Activated CD4-positive, alpha-beta T cell treated with anti-CD3 and anti-CD28 coated beads for 24 hours (primary cell): Measurements from ENCODE around the gene TLL1.

Experiments used
- DNase-seq, 2 donors: peaks; one replicate each; pipeline ENCODE4 v3.0.0-alpha.2; 2020; ENCODE audit warnings: low read depth in 2 of 2

TLL1 gene

DNA sequence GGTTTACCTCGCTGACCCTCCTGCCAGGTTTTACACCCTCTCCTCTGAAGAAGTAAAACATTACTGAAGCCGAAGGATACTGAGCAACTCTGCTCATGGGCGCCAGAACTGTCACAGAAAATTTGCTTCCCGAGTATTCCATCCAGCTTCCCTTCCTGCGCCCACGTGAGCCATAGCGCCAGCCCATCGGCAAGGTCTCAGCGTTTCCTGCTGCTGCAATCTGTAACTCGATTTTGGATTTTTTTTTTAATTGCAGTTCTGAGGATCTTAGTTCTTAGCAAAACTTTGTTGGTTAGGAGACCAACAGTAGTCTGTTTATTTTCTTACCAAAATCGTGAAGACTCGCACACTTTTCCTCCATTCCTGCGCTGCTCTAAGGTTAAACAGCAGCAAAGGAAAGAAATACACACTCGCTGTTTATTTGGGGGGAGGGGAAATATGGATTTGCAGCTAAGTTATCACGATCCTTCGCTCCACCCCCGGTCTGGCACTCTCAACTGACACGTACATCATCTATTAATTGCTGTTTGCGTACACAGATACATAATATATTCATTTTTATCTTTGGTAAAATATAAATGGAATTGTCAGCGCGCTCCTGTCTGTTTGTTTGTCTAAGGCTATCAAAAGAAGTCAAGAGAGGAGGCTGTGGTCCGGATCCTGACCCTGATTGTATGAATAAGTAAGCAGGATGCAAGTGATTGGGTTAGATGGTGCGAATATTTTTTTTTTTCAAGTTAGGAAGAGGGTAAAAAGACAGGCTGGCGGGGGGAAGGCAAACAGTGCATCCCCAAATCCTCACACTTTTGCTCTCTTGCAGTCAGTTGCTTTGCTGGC is at the start of gene TLL1:
TLL1 (plus strand) TSS at position 777 of the 837 bp plus-strand sequence. CDS start 668 bp downstream, outside the sequence.
- no peak for DNase-seq

DNA sequence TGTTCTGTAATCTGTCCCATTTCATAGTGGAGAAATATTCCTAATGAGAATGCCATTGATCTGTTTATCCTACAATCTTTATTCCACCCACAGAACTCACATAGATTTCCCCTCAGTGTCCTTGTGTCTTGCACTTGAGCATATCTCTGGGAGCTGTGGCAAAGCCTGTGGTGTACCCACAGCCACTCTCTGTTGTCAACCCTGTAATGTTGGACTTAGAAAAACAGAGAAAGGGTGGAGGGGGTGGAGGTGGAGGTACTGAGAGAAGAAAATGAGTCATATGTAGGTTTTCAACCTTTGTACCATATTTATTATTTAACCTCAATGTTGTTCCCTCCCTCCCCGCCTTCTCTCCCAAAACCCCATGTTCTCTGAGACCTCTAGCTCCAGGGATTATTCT is 46.9 kb upstream of the TLL1 start:
- DNase-seq: no peak

DNA sequence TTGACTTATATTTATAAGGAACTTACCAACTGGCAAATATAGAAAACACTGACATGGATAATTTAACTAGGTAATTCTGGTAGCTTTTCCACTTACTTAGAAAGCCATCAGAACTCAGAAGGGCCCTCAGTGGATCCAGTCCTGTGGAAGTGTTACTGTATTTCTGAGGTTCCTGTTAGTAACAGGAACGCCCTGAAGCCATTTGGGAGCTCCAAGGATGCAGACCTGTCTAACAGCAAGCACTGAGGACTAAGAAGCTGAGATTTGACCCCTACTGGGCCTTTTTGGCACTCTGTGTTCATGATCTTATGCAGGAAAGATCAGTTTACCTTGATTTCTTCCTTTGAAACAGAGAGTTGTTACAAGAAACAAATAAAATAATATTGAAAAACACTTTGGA is 46.0 kb upstream of the TLL1 start:
- DNase-seq: no peak

DNA sequence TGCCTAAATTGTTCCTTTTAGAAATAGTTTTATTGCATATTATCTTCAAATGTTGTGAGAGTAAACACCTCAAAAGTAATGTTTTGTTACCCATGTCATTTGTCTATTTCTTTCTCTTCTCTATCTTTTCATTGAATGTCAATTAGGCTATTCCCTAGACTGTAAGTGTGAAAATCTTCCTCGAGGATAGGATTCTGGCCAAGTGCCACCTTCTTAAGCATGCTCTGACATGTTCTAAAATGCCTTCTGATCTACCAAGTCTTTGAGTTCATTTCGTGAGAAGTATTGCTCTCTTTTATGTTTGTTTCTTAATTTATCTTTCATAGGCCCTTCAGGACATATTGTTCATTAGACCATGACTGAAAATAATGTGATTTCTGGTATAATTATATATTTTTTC is 44.1 kb upstream of the TLL1 start:
- no peak for DNase-seq

GRCh38 chr4:165834116-165834515 is 38.9 kb upstream of the TLL1 start:
- no peak for DNase-seq

- DNase-seq: no peak
Measured at GRCh38 chr4:165838575-165838974, 34.5 kb upstream of the TLL1 start.

DNA sequence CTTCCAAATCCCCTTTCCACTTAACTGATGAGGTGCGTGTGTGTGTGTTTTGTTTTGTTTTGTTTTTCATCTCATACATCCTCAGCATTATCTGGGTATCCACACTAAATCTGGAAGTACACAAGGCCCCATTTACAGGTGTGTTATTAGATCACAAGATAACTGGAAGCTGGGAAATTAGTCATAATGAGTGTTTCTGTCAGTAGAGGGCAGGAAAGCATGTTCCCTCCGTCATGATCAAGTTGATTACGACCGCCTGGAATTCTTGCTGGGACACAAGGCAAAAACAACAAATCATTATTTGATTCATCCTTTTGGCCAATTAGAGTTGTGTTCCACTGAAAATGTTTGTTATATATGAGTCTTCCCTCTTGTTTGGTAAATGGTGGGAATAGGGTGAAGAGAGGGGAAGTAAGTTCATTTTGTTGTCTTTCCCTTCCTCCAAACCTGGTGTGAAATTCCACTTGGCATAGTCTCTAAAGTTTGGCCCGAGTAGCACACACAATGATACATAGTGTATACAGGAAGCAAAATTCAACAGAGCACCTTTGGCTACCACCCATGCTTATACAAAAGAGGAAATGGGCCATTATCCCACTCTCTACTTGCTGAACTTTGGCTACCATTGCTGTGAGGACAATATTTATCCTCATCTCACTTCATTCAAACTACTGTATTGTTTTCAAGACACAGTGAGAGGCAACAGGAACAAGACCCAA is 33.3 kb upstream of the TLL1 start:
- no peak for DNase-seq

- DNase-seq: no peak
Measured at GRCh38 chr4:165842684-165843083, 30.4 kb upstream of the TLL1 start.

DNA sequence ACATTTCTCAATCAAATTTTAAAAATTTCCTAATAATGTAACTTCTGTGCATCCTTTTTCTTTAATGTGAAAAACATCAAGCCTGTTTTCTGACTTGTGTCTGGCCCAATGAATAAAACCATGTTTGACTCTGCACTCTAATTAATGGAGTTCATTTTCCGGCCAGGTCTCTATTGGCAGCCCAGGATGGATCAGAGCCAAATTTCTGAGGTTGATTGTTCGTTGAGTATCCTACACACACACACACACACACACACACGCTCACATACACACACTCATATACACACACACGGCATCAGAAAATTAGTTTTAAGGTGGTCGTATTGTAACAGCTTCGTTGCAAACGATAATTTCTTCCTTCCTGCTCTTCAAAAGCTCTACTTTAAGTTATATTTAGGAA is 28.9 kb upstream of the TLL1 start:
- DNase-seq: no peak

DNA sequence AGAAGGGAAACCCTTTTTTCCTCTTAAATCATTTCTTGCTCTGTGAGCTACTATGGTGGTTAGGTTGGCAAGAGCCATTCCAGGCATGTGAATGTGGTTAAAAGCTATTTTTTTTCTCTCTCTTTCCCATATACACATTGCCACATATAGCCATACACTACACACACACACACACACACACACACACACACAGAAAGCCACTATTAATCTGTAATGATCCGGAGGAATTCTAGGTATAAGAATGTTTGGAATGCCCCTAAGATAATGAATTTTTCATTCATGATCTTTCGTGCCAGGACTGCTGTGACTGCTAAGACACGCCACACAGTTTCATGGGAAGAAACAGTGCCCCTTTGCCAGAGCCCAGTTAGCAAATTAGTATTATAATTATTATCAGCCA is 21.8 kb upstream of the TLL1 start:
- DNase-seq: no peak

DNA sequence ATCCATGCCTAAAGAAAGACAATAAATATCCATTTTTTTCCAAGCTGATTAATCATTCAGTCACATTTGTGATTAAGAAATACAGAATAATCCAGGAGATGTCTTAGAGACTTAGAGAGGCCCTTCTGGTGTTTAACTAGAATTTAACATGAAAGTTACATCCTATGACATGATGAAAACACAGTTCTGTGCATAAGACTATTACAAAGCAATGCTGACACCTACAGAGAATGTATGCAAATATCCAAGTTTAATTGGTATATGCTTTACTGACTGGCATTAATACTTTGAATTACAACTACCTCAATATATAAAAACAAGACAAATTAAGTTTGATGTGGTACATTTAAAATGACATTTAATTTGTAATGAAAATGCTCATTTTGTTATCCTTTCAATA is 17.8 kb upstream of the TLL1 start:
- DNase-seq: no peak

DNA sequence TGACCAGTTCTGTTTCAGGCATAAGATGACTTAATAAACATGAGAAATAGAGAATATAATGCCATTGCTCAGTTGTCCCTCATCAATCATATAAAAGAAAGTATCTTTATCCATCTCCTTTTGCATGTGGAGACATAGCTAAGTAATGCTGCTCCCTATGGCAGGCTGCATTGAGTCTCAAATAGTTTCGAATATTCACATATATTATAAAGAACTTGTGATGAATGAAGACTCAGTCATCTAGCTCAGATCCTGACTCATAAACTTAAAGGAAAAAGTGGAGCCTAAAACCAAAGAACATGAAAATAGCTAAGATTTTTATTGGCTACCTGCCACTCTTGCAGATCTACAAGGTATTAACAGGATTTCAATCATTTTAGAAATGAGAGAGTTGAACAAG is 11.7 kb upstream of the TLL1 start:
- no peak for DNase-seq

- no peak for DNase-seq
Measured at GRCh38 chr4:165864271-165864670, 8.8 kb upstream of the TLL1 start.

GRCh38 chr4:165866019-165866650 is 6.9 kb upstream of the TLL1 start:
- no peak for DNase-seq

DNA sequence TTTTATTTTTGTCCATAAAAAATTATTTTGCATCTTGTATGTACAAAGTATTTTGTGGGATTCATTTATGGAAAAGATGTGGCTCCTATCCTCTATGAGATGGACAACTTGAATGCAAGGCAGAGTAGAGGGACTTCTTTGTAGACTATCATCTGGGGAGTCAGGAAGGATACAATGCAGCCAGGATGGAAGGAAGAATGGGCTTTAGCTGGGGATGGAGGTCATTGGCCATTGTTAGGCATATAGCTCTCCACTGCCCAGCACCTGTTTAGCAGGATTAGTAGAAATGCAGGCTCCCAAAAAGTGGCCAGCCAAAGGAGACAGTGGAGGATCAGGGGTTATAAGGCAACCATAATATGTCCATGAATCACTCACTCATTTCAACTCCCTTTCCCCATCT is 5.1 kb upstream of the TLL1 start:
- DNase-seq: no peak

GRCh38 chr4:165873298-165874071 is 448 bp downstream of the TLL1 start:
- no peak for DNase-seq

DNA sequence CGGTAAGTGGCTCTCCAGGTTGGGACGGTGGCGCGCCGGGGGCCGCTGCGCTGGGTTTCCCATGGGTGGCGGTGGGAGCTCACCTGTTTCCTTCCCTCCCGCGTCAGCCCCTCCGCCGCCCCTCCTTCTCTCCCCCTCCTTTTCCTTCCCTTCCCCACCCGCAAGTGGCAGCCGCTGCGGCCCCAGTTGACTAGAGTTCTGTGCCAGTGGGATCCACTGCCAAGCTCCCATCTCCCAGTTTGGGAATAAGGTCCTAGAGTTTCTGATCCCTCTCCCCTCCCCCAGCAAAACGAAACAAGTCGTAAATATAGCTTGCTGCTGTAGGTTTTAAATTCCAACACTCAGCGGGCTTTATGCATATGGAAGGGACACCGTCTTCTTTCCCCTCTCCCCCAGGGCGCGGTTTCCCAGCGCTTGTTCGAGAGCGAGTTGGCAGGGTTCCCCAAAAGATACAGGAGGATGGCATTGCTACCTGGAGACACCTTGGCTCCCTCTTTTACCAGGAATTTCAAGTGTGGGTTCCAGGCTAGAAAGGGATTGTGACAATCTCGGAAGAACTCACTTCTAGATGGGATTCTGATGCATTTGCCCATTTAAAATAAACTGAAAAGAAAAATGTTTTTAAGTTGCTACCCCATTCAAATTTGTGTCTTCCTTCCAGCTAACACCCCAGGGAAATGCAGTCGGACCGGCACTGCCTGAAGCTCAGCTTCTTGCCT is 1.2 kb downstream of the TLL1 start:
- no peak for DNase-seq

DNA sequence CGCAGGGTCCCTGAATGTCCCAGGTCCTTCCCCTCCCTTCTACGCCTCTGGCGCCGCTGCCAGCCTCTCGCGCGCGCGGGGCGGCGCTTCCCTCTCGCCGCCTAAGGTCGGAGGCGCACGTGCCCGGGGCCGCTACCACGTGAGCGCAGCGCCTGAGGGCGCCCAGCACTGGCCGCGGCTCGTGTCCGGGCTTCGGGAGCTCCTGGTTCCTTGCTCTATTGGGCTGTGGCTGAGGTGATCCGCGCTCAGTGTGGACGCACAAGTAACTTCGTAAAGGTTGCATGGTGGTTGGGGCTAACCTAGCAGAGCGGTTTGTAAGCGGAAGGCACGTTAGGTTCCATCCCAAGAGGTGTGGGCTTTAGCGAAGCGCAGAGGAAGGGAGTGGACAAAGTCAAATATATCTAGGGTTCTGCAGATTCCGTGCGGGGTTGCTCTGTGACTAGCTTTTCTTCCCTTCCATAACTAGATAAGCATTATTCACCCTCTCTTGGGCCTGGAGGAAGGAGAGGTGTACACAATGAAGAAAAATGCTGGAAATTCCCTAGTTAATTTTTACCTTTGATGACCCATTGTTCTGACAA is 1.8 kb downstream of the TLL1 start:
- no peak for DNase-seq

DNA sequence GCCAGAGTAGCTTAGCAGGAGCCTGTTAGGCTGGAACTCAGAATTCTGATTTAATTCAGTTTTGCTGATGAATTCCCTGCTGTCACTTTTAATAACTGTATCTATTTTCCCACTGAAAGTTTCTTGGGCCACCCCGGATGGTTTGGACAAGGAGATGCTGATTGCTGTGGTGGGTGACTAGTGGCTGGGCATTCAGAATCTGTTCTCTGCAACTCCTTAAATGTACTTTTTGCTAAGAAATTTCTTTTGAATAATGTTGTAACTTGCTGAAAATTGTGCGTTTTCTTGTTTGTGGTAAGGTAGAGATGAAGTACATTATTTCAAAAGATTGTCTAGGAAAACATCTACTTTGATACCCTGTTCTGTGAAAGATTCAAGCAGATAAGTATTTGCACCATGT is 2.4 kb downstream of the TLL1 start:
- DNase-seq: no peak

GRCh38 chr4:165877286-165877685 is 4.2 kb downstream of the TLL1 start:
- DNase-seq: no peak

DNA sequence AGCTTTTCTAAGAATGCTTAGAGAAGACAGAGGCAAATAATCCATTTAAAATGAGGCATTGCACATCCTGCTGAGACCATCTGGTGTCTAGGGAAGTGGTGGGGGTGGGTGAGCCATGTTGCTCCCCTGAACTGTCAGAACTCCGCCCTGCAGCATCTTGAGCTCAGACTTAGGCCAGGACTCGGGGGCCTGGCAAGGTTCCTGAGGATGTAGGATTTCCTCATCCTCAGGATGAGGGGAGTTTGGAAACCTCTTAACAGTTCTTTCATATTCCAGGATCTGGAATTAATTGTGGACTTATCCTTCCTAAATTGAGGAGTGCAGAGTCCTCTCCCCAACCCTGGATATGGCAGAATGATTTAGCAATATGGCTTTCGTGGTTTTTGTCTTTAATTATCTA is 6.6 kb downstream of the TLL1 start:
- no peak for DNase-seq
